Stimulated activated CD4-positive, alpha-beta T cell treated with anti-CD3 and anti-CD28 coated beads, TNF-alpha, amount 100 ng/mL, for 24 hours (primary cell): ENCODE measurements around the gene DOCK8.

Source experiments
- DNase-seq, 3 experiments: peaks; one replicate each; pipeline ENCODE4 v3.0.0-alpha.2; 2020; ENCODE audit warnings: low read depth in 3 of 3

DOCK8 gene

GRCh38 chr9:495739-496138 lies 281.1 kb downstream of the DOCK8 start:
- DNase-seq = no peak

GRCh38 chr9:503326-503725 lies 288.7 kb downstream of the DOCK8 start:
- DNase-seq = no peak

GRCh38 chr9:503881-504852 lies 289.5 kb downstream of the DOCK8 start, which contains the start of gene KANK1:
KANK1 (plus strand) TSS chr9:504695.
- DNase-seq = peak; percentile 42 to 68 (median 46)

GRCh38 chr9:504921-505740 lies 290.5 kb downstream of the DOCK8 start:
- peak in 1 of 3 experiments; percentile 9 for DNase-seq

- DNase-seq = no peak
These were observed 291.0 kb downstream of the DOCK8 start for GRCh38 chr9:505741-506059.

GRCh38 chr9:506281-506680 lies 291.6 kb downstream of the DOCK8 start:
- no peak for DNase-seq

GRCh38 chr9:511861-512260 lies 297.2 kb downstream of the DOCK8 start:
- no peak for DNase-seq

GRCh38 chr9:512555-513272 lies 298.0 kb downstream of the DOCK8 start:
- DNase-seq = no peak
